SHP77 treated with DMSO at 0.1 percent for 48 hours (cell line): ENCODE results near the gene EXO5.
"Not testable (repeated sequence)": the region's sequence is repeated elsewhere in the genome, so short reads cannot be mapped to it uniquely, and the experiment has no call there.

ENCODE experiments used
- DNase-seq: peaks from one replicate; lab custom pipeline; 2025; lab: John Stamatoyannopoulos, UW

Gene EXO5

GRCh38 chr1:40508375-40509341 is at the start of gene EXO5:
TSS of gene EXO5 (plus strand) at chr1:40508767. CDS start at chr1:40514545, 5,778 bp downstream.
- peak; percentile 26 for DNase-seq

- no peak for DNase-seq
Measured at GRCh38 chr1:40462956-40463590, 45.5 kb upstream of the EXO5 start.

DNA sequence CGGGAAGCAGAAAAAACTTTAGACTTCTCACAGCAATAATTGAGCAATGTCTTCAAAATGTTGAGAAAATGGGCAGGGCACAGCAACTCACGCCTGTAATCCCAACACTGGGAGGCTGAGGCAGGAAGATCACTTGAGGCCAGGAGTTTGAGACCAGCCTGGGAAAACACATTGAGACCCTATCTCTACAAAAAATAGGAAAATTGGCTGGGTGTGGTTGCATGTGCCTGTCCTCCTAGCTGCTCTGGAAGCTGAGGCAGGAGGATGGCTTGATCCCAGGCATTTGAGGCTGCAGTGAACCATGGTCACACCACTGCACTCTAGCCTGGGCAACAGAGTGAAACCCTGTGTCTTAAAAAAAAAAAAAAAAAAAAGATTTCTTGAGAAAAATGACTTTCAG is 39.2 kb upstream of the EXO5 start:
- DNase-seq = no peak

DNA sequence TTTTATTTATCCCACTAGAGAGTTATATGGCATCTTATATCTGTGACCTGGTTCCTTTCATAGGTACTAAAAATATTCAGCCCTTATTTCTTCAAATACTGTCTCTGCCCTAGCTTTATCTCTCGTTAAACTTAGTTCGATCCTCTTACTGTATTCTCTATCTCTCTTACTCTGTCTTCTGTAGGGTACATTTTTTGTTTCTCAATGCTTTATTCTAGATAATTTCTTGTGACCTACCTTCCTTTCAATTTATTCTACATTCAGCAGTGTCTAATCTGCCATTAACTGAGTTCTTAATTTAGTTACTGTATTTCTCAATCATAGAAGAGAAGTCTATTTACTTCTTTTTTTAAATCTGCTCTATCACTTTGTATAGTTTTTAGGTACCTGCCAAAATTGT is 33.3 kb upstream of the EXO5 start:
- no peak for DNase-seq

DNA sequence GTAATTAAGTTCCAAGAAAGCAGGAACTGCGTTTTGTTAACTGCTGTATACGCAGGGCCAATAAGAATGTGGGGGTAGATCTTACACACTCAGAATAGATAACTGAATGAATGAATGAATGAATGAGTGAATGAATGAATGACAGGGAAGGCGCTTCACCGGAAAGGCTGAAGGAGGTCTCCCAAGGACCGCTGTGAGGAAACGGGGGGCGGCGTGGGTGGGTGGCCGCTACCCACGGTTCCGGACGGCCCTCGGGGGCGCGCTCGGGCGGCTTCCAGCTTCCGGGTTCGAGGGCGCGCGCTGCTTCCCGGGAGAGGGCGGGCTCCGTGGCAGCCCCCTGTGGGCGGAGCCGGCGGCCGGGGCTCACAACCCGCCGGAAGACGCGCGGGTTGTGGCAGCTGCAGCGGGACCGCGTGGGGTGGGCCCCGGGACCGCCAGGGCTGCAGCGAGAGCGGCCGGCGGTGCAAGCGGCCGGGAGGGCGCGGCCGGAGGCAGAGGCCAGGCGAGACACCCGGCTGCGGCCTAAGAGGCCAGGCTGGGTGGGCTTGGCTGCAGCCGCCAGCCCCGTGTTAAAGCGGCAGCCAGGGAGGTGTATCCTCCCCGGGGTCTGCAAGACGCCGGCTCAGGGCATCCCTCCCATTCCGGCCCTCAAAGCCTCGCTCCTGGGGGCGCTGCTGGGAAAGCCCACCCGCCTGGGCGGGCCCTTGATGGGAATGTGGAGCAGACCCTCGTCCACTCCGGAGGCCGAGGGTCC is 31.5 kb upstream of the EXO5 start, which contains the start of gene ZFP69:
Gene ZFP69 (plus strand): TSS at position 367 of the 754 bp plus-strand sequence. CDS start 2,072 bp downstream, outside the sequence.
- DNase-seq = no peak

DNA sequence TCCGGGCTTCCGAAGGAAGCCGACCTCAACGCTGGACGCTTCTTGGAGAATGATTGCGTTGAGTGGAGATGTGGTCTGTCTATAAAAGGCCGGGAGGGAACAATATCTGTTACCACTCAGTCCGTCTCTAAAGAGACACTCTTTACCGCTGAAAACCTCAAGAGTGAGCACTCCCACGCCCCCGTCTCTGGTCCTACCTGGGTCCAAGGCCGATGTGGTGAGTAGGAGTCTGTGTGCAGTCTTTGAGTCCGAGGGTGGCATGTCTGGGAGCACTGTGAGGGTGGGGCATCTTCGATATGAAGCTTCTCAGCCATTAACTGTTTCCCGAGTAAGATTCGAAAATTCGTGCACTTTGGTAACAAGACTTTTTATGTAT is 30.9 kb upstream of the EXO5 start:
- no peak for DNase-seq

DNA sequence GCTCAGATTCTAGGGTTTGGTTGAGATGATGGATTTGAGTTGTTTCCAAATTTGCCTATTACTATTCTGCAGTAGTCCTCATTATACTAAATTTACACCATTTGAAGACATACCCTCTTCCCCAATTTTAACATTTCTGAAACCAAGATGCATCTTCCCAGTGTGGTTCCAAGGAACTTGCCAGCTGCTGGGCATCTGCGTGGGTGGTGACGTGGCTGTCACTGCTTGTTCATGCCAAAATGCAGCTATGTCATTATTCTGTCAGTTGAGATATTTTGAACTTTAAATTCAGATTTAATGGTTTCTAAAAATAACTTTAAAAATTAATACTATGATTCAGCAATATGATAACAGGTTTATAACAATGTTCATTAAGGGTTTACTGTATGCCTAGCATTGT is 30.3 kb upstream of the EXO5 start:
- no peak for DNase-seq

DNA sequence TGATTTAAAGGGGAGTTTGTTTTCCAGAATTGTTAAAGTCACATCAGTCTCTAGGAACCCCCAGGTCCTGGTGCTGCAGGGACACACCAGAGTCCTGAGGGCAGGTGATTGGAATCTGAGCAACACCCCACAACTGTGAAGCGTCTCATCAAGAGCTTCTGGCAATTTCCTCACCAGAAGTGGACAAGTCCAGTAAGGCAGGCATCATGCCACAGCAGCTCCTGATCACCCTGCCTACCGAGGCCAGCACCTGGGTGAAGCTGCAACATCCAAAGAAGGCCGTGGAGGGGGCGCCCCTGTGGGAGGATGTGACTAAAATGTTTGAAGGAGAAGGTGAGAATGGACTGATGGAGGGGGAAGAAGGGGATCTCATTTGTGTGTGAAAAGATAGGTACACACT is 29.4 kb upstream of the EXO5 start:
- no peak for DNase-seq

DNA sequence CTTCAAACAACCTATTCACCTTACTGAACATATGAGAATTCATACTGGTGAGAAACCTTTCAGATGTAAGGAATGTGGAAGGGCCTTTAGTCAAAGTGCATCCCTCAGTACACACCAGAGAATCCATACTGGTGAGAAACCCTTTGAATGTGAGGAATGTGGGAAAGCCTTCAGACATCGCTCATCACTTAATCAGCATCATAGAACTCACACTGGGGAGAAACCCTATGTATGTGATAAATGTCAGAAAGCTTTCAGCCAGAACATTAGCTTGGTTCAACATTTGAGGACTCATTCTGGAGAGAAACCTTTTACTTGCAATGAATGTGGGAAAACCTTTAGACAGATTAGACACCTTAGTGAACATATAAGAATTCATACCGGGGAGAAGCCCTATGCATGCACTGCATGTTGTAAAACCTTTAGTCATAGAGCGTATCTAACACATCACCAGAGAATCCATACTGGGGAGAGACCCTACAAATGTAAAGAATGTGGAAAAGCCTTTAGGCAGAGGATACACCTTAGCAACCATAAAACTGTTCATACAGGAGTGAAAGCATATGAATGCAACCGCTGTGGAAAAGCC is 13.2 kb upstream of the EXO5 start:
- no peak for DNase-seq

- DNase-seq = not testable (repeated sequence)
Measured at GRCh38 chr1:40502651-40503050, 5.9 kb upstream of the EXO5 start.

DNA sequence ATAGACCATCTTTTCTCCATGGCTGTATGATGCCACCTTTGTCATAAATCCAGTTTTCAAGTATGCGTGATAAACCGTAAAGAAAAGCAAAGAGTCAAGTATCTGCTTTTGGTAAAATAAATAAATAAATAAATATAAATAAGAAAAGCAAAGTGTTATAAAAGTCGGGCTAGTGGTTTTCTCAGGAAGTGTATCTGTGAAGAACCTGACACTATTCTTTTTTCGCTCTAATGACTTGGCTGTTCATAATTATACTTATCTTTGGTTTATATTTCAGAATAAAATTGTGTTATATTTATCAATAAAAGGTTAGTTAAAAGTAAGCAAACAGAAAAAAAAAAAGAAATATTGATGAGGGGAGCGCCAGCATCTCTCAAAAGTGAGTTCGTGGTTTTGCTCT is 594 bp upstream of the EXO5 start:
- no peak for DNase-seq

DNA sequence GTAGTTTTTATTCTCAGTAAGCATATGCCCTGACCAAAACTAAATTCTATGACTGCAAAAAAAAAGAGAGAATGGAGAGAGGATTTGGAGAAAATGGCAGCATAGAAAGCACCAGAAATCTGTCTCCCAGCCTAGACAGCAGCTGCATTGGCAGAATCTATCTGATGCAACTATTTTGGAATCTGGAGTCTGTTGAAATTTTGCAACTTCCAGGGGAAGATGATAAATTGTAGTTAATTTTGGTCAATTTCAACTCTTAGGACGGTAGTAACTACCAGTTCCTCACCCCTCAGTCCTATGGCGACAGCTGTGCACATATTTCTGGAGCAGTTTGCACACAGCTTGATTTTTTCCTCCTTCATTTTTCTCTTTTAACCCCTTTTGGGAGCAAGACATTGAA is 10.9 kb downstream of the EXO5 start:
- DNase-seq = no peak

DNA sequence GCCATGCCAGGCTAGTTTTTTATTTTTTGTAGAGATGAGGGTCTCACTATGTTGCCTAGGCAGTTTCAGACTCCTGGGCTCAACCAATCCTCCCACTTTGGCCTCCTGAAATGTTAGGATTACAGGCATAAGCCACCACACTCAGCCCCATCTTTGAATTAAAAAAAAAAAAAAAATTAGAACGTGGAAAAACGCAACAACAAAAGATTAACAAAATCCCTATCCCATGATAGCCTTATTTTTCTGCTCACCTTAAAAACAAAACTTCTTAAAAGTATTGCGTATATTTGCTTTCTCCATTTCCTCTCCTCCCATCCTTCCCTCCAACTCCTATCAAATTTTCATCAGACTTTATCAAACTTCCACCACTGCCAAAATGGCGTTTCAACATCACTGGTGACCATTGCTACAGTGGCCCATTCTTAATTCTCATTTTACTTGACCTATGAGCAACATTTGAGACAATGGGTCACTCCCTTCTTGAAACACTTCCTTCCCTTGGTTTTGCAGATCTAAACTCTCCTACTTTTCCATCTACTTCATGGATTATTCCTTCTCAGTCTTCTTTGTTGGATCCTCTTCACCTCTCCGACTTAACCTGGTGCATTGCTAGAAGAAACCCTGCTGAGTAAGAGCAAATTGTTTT is 22.3 kb downstream of the EXO5 start:
- DNase-seq = no peak

DNA sequence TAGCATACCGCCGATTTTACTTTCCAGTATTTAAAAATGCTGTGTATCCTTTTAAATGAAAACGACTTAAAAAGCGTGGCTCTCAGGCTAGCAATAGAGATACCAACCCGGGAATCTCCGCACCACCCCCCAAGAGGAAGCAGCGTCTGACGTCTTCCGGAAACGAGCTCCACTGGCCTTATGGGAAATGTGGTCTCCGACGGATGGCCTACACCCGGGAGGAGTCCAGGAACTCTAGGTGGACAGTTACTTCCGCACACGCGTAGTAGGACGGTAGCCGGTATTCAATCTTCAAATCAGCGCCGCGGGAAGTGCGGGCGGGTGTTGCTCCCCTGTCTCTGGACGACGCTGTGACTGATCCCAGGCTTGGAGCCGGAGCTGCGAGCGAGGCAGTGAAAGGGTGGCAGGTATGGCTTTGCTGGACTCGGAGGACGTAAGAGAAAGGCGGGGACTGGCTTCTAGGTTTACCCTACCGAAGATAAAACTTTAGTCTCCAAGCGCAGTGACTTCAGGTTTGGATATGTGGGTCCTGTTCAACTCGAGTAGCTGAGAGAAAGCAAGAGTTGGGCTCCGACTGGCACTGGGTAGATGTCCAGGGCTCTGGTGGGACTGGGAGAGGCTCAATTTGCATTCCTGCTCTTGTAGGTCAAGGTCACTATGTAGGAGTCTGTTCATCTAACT is 23.0 kb downstream of the EXO5 start, which contains the start of gene ZNF684:
Gene ZNF684 (plus strand): TSS at position 257 of the 681 bp plus-strand sequence. CDS start 1,530 bp downstream, outside the sequence.
- peak; percentile 93 for DNase-seq

- no peak for DNase-seq
Measured at GRCh38 chr1:40532062-40532389, 23.5 kb downstream of the EXO5 start.

- DNase-seq = peak; percentile 7
Measured at GRCh38 chr1:40532844-40533424, 24.4 kb downstream of the EXO5 start.

GRCh38 chr1:40534589-40534988 is 26.0 kb downstream of the EXO5 start:
- no peak for DNase-seq

- no peak for DNase-seq
Measured at GRCh38 chr1:40535732-40536131, 27.2 kb downstream of the EXO5 start.

- no peak for DNase-seq
Measured at GRCh38 chr1:40539338-40539737, 30.8 kb downstream of the EXO5 start.

- no peak for DNase-seq
Measured at GRCh38 chr1:40546957-40547356, 38.4 kb downstream of the EXO5 start.

- DNase-seq = no peak
Measured at GRCh38 chr1:40553017-40553416, 44.5 kb downstream of the EXO5 start.
